Body of pancreas (tissue), 4 donors: Measurements from ENCODE around the gene SH2D4B.
A peak's percentile ranks its signal among the peaks of the same experiment; 100 is the strongest.

Source experiments
- POLR2A ChIP-seq, 3 donors: fragments of 450-650 bp; IDR thresholded peaks; one replicate each; pipeline ENCODE4 v1.6.1; 2016; ENCODE audit warnings: antibody characterized with exemption in 3 of 3, mild to moderate bottlenecking in 2 of 3
- TF ChIP-seq, protein P1 (sequence below), 7 experiments: fragments of 450-650 bp in 4 of 7; fragments of 200-600 bp in 3 of 7; sonication (generic) in 3 of 7; IDR thresholded peaks; one replicate each; pipeline ENCODE4 v1.5.1; 2016 to 2019; ENCODE audit warnings: antibody characterized with exemption in 7 of 7

DNA sequence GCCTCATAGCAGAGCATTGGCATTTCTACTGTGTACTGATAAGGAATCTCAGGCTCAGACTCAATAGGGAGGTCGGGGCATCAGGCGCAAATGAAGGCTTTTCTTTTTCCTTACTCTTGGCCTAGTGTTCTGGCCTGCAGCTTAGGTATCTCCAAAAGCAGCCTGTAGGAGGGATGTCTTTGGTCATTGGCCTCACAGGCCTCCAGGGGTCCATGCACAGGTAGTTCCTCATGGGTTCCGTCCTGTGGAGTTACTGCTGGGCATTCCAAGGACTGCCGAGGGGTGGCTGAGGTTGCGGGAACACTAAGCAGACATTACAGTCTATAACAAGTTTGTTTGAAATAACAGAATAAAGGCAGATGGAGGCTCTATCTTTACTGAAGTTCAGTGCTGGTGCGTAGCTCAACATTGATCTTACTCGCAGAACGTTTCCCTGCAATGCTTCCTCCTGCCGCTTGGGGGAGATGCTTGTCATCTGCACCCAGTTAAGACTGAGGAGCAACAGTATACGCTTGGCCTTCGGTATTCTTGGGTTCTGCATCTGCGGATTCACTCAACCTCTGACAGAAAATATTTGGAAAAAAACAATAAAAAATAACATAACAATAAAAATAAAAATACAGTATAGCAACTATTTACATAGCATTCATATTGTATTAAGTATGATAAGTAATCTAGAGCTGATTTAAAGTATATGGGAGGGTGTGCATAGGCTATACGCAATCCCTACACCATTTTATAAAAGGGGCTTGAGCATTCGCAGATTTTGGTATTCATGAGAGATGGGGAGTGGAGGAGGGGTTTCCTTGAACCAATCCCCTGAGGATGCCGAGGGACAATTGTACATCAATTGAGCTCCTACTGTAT lies 58.9 kb downstream of the SH2D4B start:
- TF ChIP-seq, protein P1, sequence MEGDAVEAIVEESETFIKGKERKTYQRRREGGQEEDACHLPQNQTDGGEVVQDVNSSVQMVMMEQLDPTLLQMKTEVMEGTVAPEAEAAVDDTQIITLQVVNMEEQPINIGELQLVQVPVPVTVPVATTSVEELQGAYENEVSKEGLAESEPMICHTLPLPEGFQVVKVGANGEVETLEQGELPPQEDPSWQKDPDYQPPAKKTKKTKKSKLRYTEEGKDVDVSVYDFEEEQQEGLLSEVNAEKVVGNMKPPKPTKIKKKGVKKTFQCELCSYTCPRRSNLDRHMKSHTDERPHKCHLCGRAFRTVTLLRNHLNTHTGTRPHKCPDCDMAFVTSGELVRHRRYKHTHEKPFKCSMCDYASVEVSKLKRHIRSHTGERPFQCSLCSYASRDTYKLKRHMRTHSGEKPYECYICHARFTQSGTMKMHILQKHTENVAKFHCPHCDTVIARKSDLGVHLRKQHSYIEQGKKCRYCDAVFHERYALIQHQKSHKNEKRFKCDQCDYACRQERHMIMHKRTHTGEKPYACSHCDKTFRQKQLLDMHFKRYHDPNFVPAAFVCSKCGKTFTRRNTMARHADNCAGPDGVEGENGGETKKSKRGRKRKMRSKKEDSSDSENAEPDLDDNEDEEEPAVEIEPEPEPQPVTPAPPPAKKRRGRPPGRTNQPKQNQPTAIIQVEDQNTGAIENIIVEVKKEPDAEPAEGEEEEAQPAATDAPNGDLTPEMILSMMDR (IDR thresholded peaks at IDR 0.05): peak in 6 of 7 experiments; percentile 37 to 63 (median 50)
- TF ChIP-seq POLR2A (IDR thresholded peaks at IDR 0.05): no peak
